HG03139 (cell line): ENCODE results near the gene TMTC2.
"Not testable (repeated sequence)": the region's sequence is repeated elsewhere in the genome, so short reads cannot be mapped to it uniquely, and the experiment has no call there.

ENCODE experiments used
- ATAC-seq: cut with Tn5 transposase; IDR thresholded peaks from one replicate; pipeline ENCODE4 v1.9.1; 2021; ENCODE audit not compliant: unreplicated experiment

TMTC2 gene

GRCh38 chr12:82787016-82787415 is 100.3 kb downstream of the TMTC2 start:
- ATAC-seq = no peak

- no peak for ATAC-seq
Observed at GRCh38 chr12:82788594-82788993, 101.9 kb downstream of the TMTC2 start.

- ATAC-seq = no peak
Observed at GRCh38 chr12:82789674-82790073, 103.0 kb downstream of the TMTC2 start.

- ATAC-seq = no peak
Observed at GRCh38 chr12:82793751-82794281, 107.1 kb downstream of the TMTC2 start.

DNA sequence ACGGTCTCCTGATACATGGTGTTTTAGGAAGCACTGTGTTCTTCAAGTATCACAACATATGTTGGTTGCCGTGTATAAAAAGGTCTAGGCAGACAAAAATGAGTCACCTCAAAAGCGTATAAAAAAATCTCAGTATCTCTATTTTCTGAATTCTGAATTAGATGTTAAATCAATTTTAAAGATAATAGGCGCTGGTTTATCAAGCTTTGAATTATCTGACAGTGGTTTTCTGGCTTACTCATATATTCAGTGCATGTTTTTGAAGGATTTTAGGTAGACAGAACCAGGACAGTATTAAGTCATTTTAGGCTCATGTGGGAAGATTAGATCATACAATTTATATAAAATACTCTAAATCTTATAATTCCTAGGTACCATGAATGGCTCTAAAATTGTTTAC is 110.8 kb downstream of the TMTC2 start:
- ATAC-seq = no peak

DNA sequence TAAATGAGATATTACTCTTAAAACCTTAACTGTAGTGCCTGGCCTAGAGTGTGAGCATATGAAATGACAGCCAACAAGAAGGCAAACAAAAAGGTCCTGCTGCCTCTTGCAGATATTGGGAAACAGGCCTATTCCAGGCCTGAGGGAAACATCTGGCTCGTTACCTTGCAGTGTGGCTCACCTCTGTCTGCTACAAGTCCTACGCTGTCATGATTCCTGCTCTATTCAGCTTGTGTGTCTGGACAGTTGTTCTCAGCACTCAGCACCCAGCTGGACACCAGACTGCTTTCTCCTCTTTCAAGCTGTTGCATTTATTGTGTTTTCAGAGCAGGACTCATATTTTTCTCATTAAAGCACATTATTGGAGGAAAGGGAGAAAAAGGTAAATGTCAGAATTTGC is 113.5 kb downstream of the TMTC2 start:
- no peak for ATAC-seq

GRCh38 chr12:82801951-82802610 is 115.4 kb downstream of the TMTC2 start:
- no peak for ATAC-seq

GRCh38 chr12:82803201-82803600 is 116.5 kb downstream of the TMTC2 start:
- ATAC-seq = no peak

DNA sequence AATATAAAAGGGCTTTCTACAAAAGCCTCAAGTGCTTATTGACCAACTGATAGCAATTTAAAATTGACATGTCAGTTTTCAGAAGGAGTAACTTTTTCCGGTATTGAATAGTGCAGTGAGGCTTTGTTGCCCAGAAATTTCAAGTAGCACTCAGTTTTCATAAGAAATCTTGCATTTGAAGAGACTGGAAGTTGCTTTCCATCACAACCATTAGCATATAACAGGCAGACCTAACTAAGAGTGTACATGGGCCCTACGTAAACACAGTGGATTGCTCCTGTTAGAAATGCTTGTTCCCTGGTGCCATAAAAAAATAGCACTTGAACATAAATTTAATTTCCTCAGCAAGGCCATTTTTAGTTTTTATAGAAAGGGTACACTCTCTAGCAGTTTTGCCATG is 117.9 kb downstream of the TMTC2 start:
- ATAC-seq = no peak

DNA sequence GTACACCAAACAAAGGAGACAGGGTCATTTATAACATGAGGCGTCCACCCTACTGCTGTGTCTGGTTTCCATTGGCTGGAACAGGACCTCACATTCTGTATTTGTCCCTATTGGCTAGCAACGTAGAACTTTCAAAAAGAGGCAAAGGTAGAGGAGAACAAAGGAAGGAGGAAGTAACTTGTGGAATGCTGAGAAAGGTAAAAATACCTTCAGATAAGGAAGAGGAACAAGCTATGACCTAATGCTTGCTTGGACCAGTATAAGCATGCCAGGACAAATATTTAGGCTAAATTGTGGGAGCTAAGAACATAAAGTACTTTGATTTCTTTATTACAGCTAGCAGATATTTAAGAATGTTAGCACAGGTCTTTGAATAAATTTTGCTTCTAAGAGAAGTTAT is 118.3 kb downstream of the TMTC2 start:
- ATAC-seq = not testable (repeated sequence)

- ATAC-seq = no peak
Observed at GRCh38 chr12:82805812-82806497, 119.2 kb downstream of the TMTC2 start.

- no peak for ATAC-seq
Observed at GRCh38 chr12:82807132-82807737, 120.5 kb downstream of the TMTC2 start.

DNA sequence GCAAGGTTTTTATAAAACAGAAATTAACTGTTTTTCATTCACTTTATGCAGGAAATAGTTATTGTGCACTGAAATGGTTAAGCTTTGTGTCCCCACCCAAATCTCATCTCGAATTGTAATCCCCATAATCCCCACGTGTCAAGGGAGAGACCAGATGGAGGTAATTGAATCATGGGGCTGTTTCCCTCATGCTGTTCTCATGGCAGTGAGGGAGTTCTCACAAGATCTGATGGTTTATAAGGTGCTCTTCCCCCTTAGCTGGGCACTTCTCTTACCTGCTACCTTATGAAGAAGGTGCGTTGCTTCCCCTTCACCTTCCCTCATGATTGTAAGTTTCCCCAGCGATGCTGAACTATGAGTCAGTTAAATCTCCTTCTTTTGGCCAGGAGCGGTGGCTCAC is 123.9 kb downstream of the TMTC2 start:
- ATAC-seq = no peak

- ATAC-seq = no peak
Observed at GRCh38 chr12:82817368-82817767, 130.7 kb downstream of the TMTC2 start.

GRCh38 chr12:82818271-82819035 is 131.7 kb downstream of the TMTC2 start:
- ATAC-seq = no peak

- ATAC-seq = no peak
Observed at GRCh38 chr12:82826505-82826904, 139.8 kb downstream of the TMTC2 start.

DNA sequence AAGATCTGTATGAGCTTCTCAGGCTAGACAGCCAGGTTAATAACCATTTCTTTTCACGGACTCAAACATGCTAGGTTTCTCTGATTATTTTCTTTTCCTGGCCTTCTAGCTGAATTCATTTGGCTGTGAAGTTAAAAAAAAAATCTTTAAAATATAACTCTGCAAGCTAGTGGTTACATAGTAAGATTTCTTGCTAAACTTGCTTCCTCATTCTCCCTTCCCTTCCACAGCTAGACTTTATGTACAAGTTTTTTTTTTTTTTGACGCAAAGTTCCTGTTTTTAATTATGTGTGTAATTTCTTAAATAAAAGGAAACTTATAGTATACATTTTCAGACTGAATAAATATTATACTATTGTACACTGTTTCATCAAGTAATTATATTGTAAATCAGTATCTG is 145.4 kb downstream of the TMTC2 start:
- ATAC-seq = no peak

- ATAC-seq = no peak
Observed at GRCh38 chr12:82832981-82833380, 146.3 kb downstream of the TMTC2 start.

GRCh38 chr12:82833481-82833880 is 146.8 kb downstream of the TMTC2 start:
- no peak for ATAC-seq

DNA sequence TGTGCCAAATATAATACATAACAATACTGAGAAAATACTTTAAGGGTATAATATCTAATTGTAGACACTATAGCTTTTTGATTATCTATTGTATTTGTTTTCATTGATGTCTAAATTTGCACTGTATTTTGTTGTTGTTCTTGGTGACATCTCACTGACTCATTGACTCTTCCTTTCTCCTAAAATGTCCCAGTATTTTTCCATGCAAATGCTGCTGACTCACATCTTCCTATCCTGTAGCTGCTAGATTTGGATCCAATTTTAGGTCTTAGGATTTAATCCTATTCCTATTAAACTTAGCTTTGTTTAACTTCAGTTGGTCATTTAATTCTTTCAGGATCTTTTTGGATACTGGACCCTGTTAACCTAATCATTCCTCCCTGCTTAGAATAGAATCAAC is 148.5 kb downstream of the TMTC2 start:
- ATAC-seq = no peak

DNA sequence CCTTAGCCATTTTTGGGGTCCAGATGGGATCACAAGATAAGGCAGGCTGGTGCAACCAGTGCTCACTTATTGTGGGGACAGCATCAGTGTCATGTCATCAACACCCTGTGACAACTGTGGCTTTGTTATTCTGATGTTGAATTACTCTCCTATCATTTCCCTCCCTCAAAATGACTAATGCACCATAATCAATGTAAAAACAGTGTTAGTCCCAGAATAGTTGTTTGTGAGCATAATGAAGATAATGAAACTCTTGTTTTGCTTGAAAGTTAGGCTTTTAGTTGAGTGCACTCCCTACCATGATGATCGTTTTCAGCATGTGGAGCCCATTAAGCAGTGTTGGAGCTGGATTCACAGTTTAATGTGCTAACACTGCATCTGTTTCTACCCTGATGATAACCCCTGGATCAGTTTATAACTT is 151.4 kb downstream of the TMTC2 start:
- ATAC-seq = no peak
